Left ventricle myocardium inferior (tissue), 1 donor: ENCODE data around the gene DIPK2A. TPM values are rescaled to one million over a fixed set of nuclear protein-coding genes. Genes with fewer than 3 reads are reported as not detected.
A peak's percentile ranks its signal among the peaks of the same experiment; 100 is the strongest.

Experiments
- DNase-seq: peaks from one replicate; pipeline ENCODE4 v3.0.0-alpha.2; 2020
- H3K27ac ChIP-seq: fragments of 200-600 bp; replicated peaks from 2 replicates; pipeline ENCODE4 v1.8.0; 2021
- H3K27me3 ChIP-seq: fragments of 200-600 bp; 2 replicates; pipeline ENCODE4 v1.8.0; 2021; ENCODE audit warnings: low read depth
- H3K36me3 ChIP-seq: fragments of 200-600 bp; 2 replicates; pipeline ENCODE4 v1.8.0; 2021
- H3K4me1 ChIP-seq: fragments of 200-600 bp; 2 replicates; pipeline ENCODE4 v1.8.0; 2021
- H3K4me3 ChIP-seq: fragments of 200-600 bp; 2 replicates; pipeline ENCODE4 v1.8.0; 2021; ENCODE audit warnings: mild to moderate bottlenecking, moderate library complexity
- H3K9me3 ChIP-seq: fragments of 200-600 bp; replicated peaks from 2 replicates; pipeline ENCODE4 v1.8.0; 2021
- intact Hi-C: fragments of 100-400 bp; cut with micrococcal nuclease; formaldehyde crosslinking; loops from one replicate; pipeline ENCODE4 v1.11.0; 2022
- total RNA-seq: library from RNA; stranded (reverse); fragmentation: NEBNext Ultra II Directional; extraction: Animal tissue kit (Norgen Biotek cat#: 25700); gene quantifications from one replicate; pipeline ENCODE4 v1.2.1, GENCODE V29; 2021
- TF ChIP-seq, protein P1 (sequence below): fragments of 200-600 bp; IDR thresholded peaks from 2 replicates; pipeline ENCODE4 v1.8.0; 2021; ENCODE audit warnings: antibody characterized with exemption, mild to moderate bottlenecking, borderline replicate concordance
- donor health status: DM: no; HTN: yes; CAD: no; lungs with severe emphysema.

DIPK2A gene
- total RNA-seq, 1 donor from 2014 or later = 8.4 TPM

DNA sequence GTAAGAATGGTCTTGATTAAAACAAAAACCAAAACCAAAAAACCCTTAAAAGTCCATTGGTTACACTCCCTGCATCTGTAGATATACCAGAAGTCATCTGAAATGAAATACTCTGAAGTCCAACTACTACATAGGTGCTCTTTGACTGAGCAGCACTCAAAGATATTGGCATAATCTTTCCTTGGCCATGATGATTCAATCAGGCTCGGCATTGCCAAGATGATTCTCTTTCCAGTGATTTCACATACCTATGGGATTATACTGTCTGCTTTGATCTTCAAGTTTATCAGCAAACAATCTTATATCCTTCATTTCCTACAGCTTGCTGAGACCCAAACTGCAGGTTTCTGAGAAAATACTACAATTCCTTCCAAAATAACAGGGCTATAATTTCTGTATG is 35.9 kb upstream of the DIPK2A start:
- peaks cover 8% of the 10 kb centered on the region for H3K9me3 ChIP-seq
- H3K4me3 ChIP-seq = no peak overlapping the region
- no peaks in the 10 kb centered on the region for H3K4me1 ChIP-seq
- no peaks in the 10 kb centered on the region for H3K27me3 ChIP-seq
- intact Hi-C loops = no loop called here
- no peaks in the 10 kb centered on the region for H3K36me3 ChIP-seq
- no peak for DNase-seq
- TF ChIP-seq, protein P1, sequence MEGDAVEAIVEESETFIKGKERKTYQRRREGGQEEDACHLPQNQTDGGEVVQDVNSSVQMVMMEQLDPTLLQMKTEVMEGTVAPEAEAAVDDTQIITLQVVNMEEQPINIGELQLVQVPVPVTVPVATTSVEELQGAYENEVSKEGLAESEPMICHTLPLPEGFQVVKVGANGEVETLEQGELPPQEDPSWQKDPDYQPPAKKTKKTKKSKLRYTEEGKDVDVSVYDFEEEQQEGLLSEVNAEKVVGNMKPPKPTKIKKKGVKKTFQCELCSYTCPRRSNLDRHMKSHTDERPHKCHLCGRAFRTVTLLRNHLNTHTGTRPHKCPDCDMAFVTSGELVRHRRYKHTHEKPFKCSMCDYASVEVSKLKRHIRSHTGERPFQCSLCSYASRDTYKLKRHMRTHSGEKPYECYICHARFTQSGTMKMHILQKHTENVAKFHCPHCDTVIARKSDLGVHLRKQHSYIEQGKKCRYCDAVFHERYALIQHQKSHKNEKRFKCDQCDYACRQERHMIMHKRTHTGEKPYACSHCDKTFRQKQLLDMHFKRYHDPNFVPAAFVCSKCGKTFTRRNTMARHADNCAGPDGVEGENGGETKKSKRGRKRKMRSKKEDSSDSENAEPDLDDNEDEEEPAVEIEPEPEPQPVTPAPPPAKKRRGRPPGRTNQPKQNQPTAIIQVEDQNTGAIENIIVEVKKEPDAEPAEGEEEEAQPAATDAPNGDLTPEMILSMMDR = no peak
- no peak overlapping the region for H3K27ac ChIP-seq

DNA sequence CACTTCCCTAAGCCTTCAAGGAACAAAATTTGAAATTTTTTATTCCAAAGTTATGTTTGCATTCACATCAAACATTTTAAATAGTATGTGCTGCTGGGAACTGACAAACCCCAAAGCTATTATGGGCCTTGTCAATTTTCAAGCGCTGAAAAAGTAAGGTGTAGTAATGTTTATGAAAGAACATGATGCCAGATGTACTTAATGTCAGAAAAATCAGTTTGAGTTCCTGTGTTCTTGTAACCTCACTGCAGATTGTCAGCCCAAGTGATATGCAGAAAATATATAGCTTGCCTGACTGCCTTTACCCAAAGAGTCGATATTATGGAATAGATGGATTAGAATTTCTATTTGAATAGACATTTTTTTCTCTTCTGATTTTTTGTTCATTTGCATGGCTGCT is 20.8 kb upstream of the DIPK2A start:
- TF ChIP-seq, protein P1 = no peak
- no peak overlapping the region for H3K4me3 ChIP-seq
- H3K27me3 ChIP-seq = no peaks in the 10 kb centered on the region
- intact Hi-C loops = loop anchor here (10.0 kb wide), 1 partner anchor 176 kb away; no protein-coding TSS in a partner anchor
- no peaks in the 10 kb centered on the region for H3K9me3 ChIP-seq
- DNase-seq = no peak
- H3K27ac ChIP-seq = no peak overlapping the region
- H3K4me1 ChIP-seq = no peaks in the 10 kb centered on the region
- no peaks in the 10 kb centered on the region for H3K36me3 ChIP-seq

DNA sequence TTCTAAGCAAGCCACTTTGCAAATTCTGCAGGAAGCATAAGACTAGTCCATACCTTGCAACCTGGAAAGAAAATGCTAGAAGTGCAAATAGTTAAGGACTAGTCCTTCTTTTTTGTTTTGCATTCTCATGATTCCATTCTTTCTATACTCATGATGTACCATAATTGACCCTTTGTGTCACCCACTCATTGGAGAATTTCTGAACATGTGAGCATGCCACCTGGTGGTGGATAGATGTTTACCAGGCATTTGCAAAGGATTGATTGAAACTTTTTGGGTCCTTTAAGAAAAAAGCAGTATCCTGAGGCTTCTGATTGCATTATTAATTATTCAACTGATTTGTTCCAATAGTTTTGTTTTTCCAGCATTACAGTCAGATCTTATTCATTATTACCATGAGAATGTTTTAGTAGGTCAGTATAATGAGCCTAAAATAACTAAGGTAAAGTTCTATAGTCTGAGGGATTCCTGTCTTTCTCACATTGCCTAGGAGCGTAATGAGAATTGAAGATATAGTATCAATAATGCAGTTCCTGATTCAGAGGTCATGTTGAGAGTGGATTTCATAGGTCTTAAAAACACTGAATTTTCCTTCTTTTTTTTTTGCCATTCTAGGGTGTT is 20.2 kb upstream of the DIPK2A start:
- Histone ChIP-seq H3K27me3 (no peaks in the 10 kb centered on the region), H3K9me3 (no peaks in the 10 kb centered on the region), H3K4me3 (no peak overlapping the region), H3K4me1 (no peaks in the 10 kb centered on the region), H3K27ac (no peak overlapping the region), H3K36me3 (no peaks in the 10 kb centered on the region)
- TF ChIP-seq, protein P1 = peak; percentile 70
- DNase-seq = no peak
- intact Hi-C loops = loop anchor here (10.0 kb wide), 1 partner anchor 177 kb away; no protein-coding TSS in a partner anchor

DNA sequence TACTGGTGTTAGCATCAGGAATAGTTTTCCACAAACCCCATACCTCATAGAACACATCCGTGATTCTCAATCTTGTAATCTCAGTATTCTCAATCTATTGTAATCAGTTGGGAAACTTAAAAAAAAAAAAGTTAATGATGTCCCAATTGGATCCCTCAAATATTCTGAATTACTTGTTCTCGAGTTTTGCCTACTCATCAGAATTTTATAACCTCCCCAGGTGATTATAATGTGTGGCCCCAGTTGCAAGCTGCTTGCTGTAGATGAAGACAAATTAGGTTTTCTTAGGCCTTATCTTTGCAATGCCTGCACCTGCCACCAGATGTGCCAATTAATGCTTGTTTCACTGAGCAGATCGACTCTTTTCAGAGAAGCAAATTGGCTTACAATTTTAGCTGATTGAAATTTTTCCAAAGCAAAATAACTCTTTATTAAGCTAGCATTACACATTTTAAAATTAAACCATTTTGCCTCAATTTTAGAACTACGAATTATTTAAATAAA is 19.0 kb upstream of the DIPK2A start:
- H3K4me1 ChIP-seq = no peaks in the 10 kb centered on the region

DNA sequence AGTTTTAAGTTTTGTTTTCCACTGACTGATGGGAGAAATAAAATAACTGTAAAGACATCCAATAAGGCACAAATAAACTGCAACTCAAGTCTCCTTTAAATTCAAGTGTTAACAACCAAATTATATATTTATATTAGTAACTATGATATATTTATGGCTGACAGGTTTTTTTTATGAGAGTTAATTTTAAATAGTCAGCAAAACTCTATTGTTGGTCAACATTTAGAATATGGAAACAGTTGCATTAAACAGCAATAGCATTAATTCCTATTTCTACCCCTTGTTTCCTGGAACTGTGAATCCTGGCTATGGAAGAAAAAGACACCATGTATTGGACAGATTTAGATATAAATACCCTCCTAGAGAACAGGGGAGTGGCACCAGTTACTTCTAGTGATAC is 16.5 kb upstream of the DIPK2A start:
- Histone ChIP-seq H3K27ac (no peak overlapping the region), H3K27me3 (no peaks in the 10 kb centered on the region), H3K9me3 (peaks cover 22% of the 10 kb centered on the region), H3K36me3 (no peaks in the 10 kb centered on the region), H3K4me3 (no peak overlapping the region), H3K4me1 (no peaks in the 10 kb centered on the region)
- DNase-seq = no peak
- TF ChIP-seq, protein P1 = no peak
- intact Hi-C loops = loop anchor here (10.0 kb wide), 1 partner anchor 180 kb away; no protein-coding TSS in a partner anchor

More for the DNA sequence above, 19.0 kb upstream of the DIPK2A start:
- Histone ChIP-seq H3K9me3 (no peaks in the 10 kb centered on the region), H3K27ac (no peak overlapping the region), H3K4me3 (no peak overlapping the region), H3K27me3 (no peaks in the 10 kb centered on the region), H3K36me3 (no peaks in the 10 kb centered on the region)
- no peak for DNase-seq
- intact Hi-C loops = loop anchor here (10.0 kb wide), 1 partner anchor 178 kb away; no protein-coding TSS in a partner anchor
- TF ChIP-seq, protein P1 = no peak
